Inferior parietal cortex (tissue), 1 donor: ENCODE data around the gene FOS.
"Not testable (repeated sequence)": the region's sequence is repeated elsewhere in the genome, so short reads cannot be mapped to it uniquely, and the experiment has no call there.

Experiments used
- DNase-seq: peaks from one replicate; pipeline ENCODE4 v3.0.0-alpha.2; 2016; ENCODE audit errors: extremely low spot score

FOS gene

DNA sequence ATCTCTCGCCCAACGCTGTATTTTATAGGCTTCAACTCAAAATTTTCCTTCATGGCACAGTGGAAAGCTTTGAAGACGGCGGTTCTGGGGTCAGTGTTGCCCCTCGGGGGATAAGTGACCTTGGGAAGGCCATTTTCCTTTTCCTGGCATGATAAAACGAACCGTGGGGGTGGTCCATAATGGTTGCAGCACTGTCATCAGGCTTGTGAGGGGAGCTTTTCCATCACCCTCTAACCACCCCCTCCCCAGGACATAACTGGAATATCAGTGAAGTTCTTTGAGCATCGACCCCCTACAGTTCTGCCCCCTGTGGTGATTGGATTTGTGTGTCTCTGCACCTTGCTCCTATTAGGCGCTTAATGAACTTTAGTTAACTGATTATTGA, 16.0 kb downstream of the FOS start:
- no peak for DNase-seq

- no peak for DNase-seq
Measured at GRCh38 chr14:75295061-75295461, 16.4 kb downstream of the FOS start.

GRCh38 chr14:75295491-75296345, 17.1 kb downstream of the FOS start:
- peak; percentile 83 for DNase-seq

GRCh38 chr14:75297411-75298040, 18.9 kb downstream of the FOS start:
- DNase-seq, result no peak

GRCh38 chr14:75298187-75298965, 19.7 kb downstream of the FOS start:
- no peak for DNase-seq

DNA sequence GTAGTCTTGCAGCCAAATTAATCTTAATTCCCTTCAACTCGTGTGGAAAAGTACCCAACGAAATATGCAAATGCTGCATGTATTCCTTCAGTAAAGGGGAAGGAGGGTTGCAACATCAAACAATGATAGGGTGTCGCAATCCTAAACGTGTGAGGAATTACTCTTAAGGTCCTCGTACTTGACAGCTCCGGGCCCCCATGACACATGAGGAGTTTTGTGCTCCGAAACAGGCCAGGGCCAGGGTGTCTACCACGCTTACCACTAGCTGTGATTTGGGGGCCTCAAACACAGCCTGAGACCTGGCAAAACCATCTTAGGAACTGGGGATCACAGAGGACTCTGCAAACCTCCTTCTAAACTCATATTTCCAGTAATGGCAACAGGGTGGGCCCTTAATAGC, 20.4 kb downstream of the FOS start:
- no peak for DNase-seq

DNA sequence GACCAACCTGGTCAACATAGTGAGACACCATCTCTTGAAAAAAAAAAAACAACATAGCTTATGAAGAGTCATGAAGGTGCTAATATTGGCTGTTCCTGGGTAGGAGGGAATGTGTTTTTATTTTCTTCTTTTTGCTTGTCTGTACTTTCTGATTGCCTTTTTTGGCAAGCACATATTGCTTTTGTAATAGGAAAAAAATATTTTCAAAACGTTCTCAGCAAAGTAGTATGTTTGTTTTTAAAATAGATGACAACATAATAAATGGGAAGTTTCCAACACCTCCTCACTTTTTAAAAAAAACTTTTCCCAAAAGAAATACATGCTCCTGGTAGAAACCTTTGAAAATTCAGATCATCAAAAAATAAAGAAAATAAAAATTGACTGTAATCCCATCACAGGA, 20.9 kb downstream of the FOS start:
- DNase-seq, result no peak

DNA sequence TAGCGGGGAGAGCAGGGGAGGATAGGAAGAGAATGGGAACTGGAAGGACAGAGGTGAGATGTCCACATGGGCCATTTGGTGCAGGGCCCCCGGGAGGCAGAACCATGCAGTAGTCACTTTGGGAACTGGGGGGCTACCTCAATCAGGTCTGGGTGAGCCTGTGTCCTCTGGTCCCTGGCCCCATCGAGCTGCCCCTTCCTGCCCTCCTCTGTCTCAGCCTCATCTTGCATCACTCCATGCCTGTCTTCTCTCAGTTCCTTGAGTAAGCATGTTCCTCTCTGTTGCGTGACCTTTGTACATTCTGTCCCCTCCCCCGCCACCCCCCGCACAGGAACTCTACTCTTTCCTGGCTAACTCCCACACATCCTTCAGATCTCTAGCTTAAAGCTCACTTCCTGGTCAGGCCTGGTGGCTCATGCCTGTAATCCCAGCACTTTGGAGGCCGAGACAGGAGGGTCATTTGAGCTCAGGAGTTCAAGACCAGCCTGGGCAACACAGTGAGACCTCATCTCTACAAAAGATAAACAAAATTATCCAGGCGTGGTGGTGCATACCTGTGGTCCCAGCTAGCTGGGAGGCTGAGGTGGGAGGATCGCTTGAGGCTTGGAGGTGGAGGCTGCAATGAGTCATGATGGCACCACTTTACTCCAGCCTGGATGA, 23.2 kb downstream of the FOS start:
- no peak for DNase-seq

DNA sequence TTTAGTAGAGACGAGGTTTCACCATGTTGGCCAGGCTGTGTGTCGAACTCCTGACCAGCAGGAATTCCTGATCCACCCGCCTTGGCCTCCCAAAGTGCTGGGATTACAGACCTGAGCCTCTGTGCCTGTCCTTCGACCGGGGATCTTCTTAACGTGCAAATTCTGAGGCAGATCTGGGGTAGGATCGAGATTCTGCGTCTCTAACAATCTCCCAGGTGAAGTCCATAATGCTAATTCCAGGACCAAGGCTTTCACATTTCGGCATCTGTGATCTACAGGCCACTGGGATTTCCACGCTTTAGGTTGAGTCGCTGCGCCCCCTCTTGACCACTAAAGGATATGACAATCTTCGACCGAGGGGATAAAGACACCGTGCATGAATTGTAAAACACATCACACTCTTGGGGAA, 24.8 kb downstream of the FOS start:
- peak; percentile 85 for DNase-seq

GRCh38 chr14:75306410-75306809, 27.8 kb downstream of the FOS start:
- not testable (repeated sequence) for DNase-seq

GRCh38 chr14:75306927-75307699, 28.5 kb downstream of the FOS start:
- DNase-seq, result no peak

GRCh38 chr14:75307700-75308379, 29.2 kb downstream of the FOS start:
- peak; percentile 97 for DNase-seq

- not testable (repeated sequence) for DNase-seq
Measured at GRCh38 chr14:75308991-75309390, 30.4 kb downstream of the FOS start.

DNA sequence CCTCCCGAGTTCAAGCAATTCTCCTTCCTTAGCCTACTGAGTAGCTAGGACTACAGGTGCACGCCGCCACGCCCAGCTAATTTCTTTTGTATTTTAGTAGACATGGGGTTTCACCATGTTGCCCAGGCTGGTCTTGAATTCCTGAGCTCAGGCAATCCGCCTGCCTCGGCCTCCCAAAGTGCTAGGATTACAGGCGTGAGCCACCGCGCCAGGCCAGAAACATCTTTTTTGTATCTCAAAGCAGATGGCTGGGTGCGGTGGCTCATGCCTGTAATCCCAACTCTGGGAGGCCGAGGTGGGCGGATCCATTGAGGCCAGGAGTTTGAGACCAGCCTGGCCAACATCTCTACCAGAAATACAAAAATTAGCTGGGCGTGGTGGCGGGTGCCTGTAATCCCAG, 30.9 kb downstream of the FOS start:
- not testable (repeated sequence) for DNase-seq

DNA sequence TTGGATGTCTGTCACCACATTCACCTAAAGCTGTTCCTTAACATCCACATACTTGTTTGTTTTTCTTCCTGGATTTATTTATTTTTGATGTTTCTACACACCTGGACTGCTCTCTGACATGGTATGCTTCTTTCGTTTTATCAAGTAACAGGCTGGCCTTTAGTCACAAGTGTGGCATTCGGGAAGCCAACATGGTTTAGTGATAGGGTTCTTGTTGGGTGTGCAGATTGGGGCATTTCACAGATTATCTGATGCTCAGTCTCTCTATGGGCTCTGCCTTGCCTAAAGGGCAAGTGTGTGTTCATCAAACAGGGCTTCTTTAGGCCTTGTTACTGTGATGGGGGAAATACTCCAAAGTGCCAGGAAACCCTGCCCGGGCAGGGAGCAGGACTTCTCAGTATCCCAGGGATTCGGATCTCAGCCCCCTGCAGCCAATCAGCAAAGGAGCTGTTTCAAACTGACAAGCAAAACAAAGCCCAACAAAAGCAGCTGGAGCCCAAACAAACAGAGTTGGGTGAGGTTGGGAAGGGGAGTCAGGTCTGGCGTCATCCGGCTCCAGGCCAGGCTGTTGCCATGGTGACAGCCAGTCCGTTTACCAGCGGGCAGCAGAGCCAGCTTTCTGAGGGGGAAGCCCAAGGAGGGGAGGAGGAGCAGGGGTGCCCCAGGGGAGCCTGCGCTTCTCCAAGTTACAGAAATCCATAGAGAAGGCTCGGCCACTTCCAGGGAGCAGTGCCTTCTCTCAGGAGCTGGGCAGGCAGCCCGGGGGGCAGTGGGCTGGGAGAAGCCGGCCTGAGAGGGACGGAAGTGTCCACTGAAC, 31.9 kb downstream of the FOS start:
- DNase-seq, result peak; percentile 66

DNA sequence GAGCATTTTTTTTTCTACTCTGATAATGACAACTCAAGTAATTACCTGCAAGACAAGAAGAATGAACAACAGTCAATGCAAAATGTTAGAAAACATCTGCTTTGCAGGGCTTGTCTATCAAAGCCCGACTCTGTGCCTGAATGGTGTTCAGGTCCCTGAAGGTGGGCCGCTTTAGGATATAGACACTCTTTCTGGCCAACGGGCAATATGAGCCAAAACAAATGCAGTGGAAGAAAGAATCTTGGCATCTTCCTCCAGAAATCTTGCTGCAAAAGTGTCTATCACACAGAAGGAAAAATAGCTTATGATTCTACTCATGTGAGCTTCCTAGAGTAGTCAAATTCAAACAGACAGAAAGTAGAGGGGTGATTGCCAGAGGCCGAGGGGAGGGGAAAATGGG, 32.7 kb downstream of the FOS start:
- no peak for DNase-seq

DNA sequence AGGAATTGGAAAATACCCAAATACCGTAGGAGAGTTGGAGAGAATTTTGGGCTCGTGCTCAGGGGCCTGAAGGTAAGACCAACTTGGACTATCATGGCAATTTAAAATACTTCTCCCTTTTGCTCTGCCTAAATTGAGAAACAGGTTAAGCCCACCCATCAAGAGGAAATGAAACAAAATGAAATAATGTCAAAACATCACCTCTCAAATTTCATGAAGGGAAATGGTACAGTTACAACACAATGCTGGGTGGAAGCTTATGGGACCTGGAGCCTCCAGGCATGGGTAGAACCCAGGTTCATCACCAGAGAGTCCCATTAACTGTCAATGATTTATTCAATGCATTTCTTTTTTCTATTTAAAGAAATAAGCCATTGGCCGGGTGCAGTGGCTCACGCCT, 33.7 kb downstream of the FOS start:
- DNase-seq, result no peak

DNA sequence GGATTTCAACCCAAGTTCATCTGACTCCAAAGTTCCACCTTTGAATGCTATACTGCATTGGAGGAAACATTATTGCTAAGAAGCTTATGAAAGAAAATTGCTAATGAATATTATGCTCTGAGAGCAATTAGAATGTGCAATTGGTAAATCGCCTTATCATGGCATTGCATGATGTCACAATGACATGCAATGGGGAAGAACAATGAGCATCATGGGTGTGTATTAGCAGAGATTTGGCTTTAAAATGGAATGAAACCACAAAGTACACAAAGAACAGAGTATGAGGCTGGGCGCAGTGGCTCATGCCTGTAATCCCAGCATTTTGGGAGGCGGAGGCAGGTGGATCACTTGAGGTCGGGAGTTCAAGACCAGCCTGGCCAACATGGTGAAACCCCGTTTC, 34.7 kb downstream of the FOS start:
- DNase-seq, result no peak

DNA sequence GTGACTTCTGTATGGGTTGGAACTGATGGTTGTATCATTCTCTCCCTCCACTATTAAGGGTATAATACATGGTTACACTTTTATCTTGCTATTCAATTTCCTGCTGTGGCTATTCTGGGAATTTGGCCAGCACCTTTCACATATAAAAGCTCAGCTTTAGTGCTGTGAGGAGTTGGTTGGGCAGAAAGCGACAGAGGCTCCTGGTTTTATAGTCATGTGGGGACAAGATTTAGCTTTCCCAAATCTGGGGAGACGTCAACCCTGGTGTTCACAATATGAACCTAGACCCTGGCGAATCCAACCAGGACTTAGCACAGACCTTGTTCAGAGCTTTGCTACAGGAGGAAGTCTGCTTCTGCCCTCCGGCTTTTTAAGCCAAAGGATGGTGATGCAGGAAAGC, 36.5 kb downstream of the FOS start:
- DNase-seq, result no peak

DNA sequence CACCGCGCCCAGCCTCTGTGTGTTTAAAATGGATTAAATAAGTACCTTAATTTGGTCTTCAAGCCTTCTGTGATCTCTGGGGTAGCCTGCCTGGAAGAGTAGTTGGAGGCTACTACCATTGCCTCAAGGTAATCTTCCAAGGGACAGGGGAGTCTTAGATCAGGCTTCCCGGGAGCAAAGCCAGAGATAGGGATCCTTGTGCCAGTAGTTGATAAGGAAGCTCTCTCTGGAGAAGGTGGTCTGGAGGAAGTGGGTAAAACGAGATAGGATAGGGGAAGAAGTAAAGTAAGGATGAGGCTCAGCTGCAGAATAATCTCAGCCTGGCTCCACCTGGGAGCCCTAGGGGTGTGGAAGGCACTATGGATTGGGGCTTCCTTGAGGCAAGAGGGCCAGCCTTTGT, 38.5 kb downstream of the FOS start:
- DNase-seq, result no peak
